ENCODE data around the gene PTPA.

GRCh38 chr9:129124506-129125069, 13.4 kb downstream of the PTPA start:
- TF ChIP-seq CTCF (IDR thresholded peaks at IDR 0.05; ENCODE audit: poor library complexity) (no peak), EZH2phosphoT487 (IDR thresholded peaks at IDR 0.05; ENCODE audit: low read depth, severe bottlenecking, unreplicated experiment) (no peak)

Data from hepatocyte (in vitro differentiated cells).